ENCODE results near the gene TEX19. TPM values are rescaled to one million over a fixed set of nuclear protein-coding genes. Genes with fewer than 3 reads are reported as not detected.

Gene TEX19
- total RNA-seq, 1 experiment from 2014 or later, result not detected

GRCh38 chr17:82328994-82329507, 30.0 kb upstream of the TEX19 start:
- BruUV-seq (replicated peaks), result no TSS peak
- TF ChIP-seq, protein P1, sequence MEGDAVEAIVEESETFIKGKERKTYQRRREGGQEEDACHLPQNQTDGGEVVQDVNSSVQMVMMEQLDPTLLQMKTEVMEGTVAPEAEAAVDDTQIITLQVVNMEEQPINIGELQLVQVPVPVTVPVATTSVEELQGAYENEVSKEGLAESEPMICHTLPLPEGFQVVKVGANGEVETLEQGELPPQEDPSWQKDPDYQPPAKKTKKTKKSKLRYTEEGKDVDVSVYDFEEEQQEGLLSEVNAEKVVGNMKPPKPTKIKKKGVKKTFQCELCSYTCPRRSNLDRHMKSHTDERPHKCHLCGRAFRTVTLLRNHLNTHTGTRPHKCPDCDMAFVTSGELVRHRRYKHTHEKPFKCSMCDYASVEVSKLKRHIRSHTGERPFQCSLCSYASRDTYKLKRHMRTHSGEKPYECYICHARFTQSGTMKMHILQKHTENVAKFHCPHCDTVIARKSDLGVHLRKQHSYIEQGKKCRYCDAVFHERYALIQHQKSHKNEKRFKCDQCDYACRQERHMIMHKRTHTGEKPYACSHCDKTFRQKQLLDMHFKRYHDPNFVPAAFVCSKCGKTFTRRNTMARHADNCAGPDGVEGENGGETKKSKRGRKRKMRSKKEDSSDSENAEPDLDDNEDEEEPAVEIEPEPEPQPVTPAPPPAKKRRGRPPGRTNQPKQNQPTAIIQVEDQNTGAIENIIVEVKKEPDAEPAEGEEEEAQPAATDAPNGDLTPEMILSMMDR (IDR thresholded peaks at IDR 0.05; ENCODE audit: unreplicated experiment), result no peak
- H3K4me1 Mint-ChIP-seq (ENCODE audit: low read depth, unreplicated experiment), result no peaks in the 10 kb centered on the region
- intact Hi-C loops (cut with micrococcal nuclease; ENCODE audit: unreplicated experiment), result loop anchor here (10.0 kb wide), 1 partner anchor 84 kb away; no protein-coding TSS in a partner anchor
- DNase-seq, result no peak
- no peak overlapping the region for H3K4me3 Mint-ChIP-seq (ENCODE audit: low read depth, unreplicated experiment)
- H3K27me3 Mint-ChIP-seq (ENCODE audit: unreplicated experiment), result peaks cover 28% of the 10 kb centered on the region
- CTCF ChIA-PET, result interaction anchor here (0.5 to 0.7 kb wide), 2 partner anchors 29 to 294 kb away, joined by 4 to 6 read pairs; no protein-coding TSS in a partner anchor
- no peak overlapping the region for H3K27ac Mint-ChIP-seq (ENCODE audit: unreplicated experiment)
- H3K9me3 Mint-ChIP-seq (ENCODE audit: low read depth, unreplicated experiment), result no peaks in the 10 kb centered on the region
- peaks cover 29% of the 10 kb centered on the region for H3K36me3 Mint-ChIP-seq (ENCODE audit: insufficient read depth, unreplicated experiment)

DNA sequence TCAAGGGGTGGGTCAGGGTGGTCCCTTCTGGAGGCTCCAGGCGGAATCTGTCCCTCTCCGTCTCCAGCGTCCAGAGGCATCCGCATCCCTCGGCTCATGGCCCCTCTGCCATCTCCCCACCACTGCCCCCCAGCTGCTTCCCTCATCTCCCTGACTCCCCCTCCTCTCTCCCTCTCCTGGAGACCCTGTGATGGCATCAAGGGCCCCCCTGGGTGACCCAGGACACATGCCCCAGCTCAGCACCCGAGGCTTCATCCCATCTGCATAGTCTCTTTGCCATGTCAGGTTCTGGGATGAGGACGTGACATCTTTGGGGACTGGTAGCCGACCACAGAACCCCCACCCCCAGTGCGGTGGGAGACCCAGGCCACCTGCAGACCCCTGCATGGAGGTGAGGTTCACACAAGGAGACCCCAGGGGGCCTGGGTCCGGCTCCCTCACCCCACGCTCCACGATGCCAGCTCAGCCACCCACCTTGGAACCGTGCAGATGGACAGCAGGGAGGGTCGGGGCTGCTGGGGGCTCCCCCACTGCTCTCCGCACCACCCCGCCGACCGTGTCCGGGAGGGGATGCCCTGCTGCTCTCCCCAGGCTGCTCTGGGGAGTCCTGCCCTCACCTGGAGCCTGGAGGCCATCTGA, 29.2 kb upstream of the TEX19 start:
- H3K9me3 Mint-ChIP-seq (ENCODE audit: low read depth, unreplicated experiment), result no peaks in the 10 kb centered on the region
- CTCF ChIA-PET, result interaction anchor here (0.7 kb wide), 1 partner anchor 294 kb away, joined by 4 read pairs; no protein-coding TSS in a partner anchor
- H3K4me1 Mint-ChIP-seq (ENCODE audit: low read depth, unreplicated experiment), result peaks cover 3% of the 10 kb centered on the region
- peaks cover 28% of the 10 kb centered on the region for H3K27me3 Mint-ChIP-seq (ENCODE audit: unreplicated experiment)
- no peak for DNase-seq
- no TSS peak for BruUV-seq (replicated peaks)
- intact Hi-C loops (cut with micrococcal nuclease; ENCODE audit: unreplicated experiment), result loop anchor here (10.0 kb wide), 1 partner anchor 85 kb away; no protein-coding TSS in a partner anchor
- TF ChIP-seq, protein P1 (IDR thresholded peaks at IDR 0.05; ENCODE audit: unreplicated experiment), result no peak
- no peak overlapping the region for H3K27ac Mint-ChIP-seq (ENCODE audit: unreplicated experiment)
- H3K36me3 Mint-ChIP-seq (ENCODE audit: insufficient read depth, unreplicated experiment), result peaks cover 30% of the 10 kb centered on the region
- no peak overlapping the region for H3K4me3 Mint-ChIP-seq (ENCODE audit: low read depth, unreplicated experiment)

DNA sequence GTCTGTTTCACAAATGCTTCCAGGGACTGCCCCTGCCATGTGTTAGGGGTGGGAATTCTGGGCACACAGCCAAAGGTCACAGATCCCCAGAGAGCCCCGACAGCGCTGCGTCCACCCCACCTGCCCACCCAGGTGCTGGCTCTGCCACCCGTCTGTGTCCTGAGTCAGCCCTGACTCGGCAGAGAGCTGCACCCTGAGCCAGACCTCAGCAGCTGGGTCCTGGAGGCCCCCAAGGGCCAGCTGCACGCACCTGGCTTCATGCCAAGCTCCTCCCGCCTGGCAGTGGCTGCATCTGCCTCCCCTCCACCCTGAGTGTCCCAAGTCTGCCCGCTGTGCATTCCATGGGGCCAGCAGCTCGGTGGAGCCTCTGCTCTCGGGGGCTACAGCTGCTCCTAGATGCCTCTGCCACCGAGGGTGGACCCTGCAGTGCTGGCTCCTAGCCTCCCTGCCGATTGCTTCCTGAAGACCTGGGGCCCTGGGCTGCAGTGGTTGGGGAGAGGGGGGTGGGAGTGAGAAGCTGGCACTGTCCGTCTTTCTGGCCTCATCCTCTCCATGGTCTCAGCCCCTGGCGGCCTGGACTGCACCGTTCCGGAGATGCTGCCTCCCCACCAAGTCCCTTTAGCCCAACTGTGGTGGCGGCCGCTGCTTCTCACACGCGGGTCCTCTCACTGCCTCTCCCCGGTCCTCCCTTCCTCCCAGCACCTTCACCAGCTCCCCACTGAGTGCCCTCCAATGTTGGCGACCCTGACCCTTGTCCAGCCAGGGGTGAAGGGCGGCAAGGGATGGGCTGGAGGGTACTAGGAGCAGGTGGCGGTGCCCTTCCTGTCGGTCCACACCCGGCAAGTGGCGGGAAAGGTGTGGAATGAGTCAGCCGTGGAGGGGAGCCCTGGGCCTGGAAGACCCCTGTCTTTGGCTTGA, 28.5 kb upstream of the TEX19 start:
- no peak overlapping the region for H3K27ac Mint-ChIP-seq (ENCODE audit: unreplicated experiment)
- H3K4me1 Mint-ChIP-seq (ENCODE audit: low read depth, unreplicated experiment), result peaks cover 11% of the 10 kb centered on the region
- CTCF ChIA-PET, result no interaction called here
- intact Hi-C loops (cut with micrococcal nuclease; ENCODE audit: unreplicated experiment), result no loop called here
- H3K4me3 Mint-ChIP-seq (ENCODE audit: low read depth, unreplicated experiment), result no peak overlapping the region
- DNase-seq, result peak; percentile 57
- TF ChIP-seq, protein P1 (IDR thresholded peaks at IDR 0.05; ENCODE audit: unreplicated experiment), result no peak
- peaks cover 28% of the 10 kb centered on the region for H3K27me3 Mint-ChIP-seq (ENCODE audit: unreplicated experiment)
- H3K36me3 Mint-ChIP-seq (ENCODE audit: insufficient read depth, unreplicated experiment), result peaks cover 34% of the 10 kb centered on the region
- H3K9me3 Mint-ChIP-seq (ENCODE audit: low read depth, unreplicated experiment), result no peaks in the 10 kb centered on the region
- BruUV-seq (replicated peaks), result no TSS peak

GRCh38 chr17:82331345-82331939, 27.6 kb upstream of the TEX19 start:
- CTCF ChIA-PET, result no interaction called here
- peaks cover 18% of the 10 kb centered on the region for H3K4me1 Mint-ChIP-seq (ENCODE audit: low read depth, unreplicated experiment)

More at GRCh38 chr17:82331345-82331939, 27.6 kb upstream of the TEX19 start:
- no peak for DNase-seq
- Mint-ChIP-seq H3K36me3 (ENCODE audit: insufficient read depth, unreplicated experiment) (peaks cover 34% of the 10 kb centered on the region), H3K9me3 (ENCODE audit: low read depth, unreplicated experiment) (no peaks in the 10 kb centered on the region), H3K27ac (ENCODE audit: unreplicated experiment) (peak overlapping the region; percentile 58), H3K27me3 (ENCODE audit: unreplicated experiment) (peaks cover 28% of the 10 kb centered on the region), H3K4me3 (ENCODE audit: low read depth, unreplicated experiment) (peak overlapping the region; percentile 60)
- TF ChIP-seq, protein P1 (IDR thresholded peaks at IDR 0.05; ENCODE audit: unreplicated experiment), result no peak
- BruUV-seq (replicated peaks), result no TSS peak
- intact Hi-C loops (cut with micrococcal nuclease; ENCODE audit: unreplicated experiment), result no loop called here

Measured in Calu3 (cell line).